ACHN (cell line): ENCODE results near the gene CDA.
A peak's percentile ranks its signal among the peaks of the same experiment; 100 is the strongest.

Experiments used
- DNase-seq: peaks from one replicate; pipeline ENCODE4 v3.0.0-alpha.2; 2015
- in situ Hi-C: cut with HindIII; loops from 2 replicates; pipeline ENCODE4 v1.10.0; 2017; ENCODE audit warnings: low sequenced_read_pairs, low pct_ligation_motif_present, low pct_unique_long_range_greater_than_20kb

CDA gene

DNA sequence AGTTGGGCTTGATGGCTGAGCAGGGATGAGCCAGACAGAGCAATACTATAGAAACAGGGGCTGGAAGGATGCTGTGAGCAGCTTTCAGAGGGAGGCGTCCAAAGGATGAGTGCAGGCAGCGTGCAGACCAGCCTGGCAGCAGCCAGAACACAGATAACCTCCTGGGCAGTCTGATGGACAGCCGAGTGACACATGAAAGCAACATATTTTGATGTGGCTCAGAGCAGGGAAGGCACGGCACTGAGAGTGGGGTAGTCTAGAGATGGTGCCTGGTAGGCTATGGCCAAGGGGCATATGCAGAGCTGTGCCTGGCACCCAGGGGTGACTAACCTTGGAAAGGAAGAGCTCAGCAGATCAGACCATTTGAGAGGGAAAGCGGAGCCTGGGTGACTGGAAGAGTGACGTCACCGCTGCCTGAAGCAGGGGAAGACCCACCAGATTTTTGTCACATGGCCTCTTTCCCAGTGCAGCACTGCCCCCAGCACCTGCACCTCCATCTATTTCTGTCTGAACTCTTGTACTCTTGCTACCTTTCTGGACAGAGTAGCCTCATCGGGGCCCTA lies 48.0 kb downstream of the CDA start:
- no peak for DNase-seq
- in situ Hi-C loops = no loop called here

DNA sequence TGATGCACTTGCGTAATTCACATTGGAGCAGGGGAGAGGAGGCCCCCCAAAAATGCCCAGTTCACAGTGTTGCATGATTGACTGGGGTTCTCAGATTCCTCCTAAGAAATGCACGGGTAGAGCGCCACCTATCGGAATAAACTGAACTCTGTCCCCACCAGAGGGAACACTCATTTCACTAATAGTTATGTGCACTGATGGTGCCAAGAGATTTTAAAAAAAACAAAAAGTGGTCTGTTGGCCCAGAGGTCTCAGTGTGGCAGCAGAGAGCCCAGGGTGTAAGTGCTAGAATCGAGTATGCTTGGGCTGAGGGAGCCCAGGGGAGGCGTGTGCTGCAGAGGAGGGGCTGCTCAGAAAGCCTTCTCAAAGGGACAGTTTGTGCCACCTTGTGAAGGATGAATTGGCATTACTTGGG lies 51.3 kb downstream of the CDA start:
- peak; percentile 54 for DNase-seq
- in situ Hi-C loops = no loop called here

- no peak for DNase-seq
- in situ Hi-C loops = no loop called here
These were observed 53.1 kb downstream of the CDA start for GRCh38 chr1:20641975-20642374.

DNA sequence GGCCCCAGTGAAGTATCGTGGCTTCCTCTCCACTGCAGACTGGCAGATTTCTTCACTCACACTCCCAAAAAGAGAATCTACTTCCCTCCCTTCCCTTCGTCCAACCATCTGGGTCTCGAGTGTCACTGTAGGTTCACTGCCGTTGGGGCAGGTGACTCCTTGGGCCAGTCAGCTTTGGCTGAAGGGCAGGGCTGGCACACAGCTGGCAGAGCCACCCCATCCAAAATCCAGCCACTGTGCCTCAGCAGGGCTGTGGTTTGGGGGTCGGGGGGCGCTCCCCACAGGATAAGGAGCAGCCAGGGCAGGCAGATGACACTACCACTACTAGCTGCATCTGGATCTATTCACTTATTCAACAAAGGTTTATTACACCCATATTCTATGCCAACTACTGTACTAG lies 54.2 kb downstream of the CDA start:
- DNase-seq = no peak
- in situ Hi-C loops = no loop called here

- in situ Hi-C loops = no loop called here
- no peak for DNase-seq
These were observed 55.5 kb downstream of the CDA start for GRCh38 chr1:20644416-20644815.

DNA sequence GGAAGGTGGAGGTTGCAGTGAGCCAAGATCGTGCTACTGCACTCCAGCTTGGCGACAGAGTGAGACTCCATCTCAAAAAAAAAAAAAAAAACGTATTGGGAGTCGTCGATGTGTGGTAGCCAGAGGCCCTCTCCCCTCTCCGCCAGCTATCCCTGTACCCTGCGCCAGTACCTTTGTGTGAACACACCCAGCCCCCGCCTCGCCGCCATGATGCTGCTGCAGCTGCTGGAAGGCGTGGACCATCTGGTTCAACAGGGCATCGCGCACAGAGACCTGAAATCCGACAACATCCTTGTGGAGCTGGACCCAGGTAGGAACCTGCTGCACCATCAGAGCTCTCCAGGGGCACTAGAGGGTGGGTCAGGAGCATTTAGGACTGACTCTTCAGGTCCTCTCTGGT lies 56.5 kb downstream of the CDA start:
- in situ Hi-C loops = no loop called here

GRCh38 chr1:20648438-20648837 lies 59.5 kb downstream of the CDA start:
- no peak for DNase-seq
- in situ Hi-C loops = no loop called here

More for the DNA sequence above, 56.5 kb downstream of the CDA start:
- DNase-seq = no peak

GRCh38 chr1:20648946-20649345 lies 60.0 kb downstream of the CDA start:
- in situ Hi-C loops = no loop called here
- DNase-seq = no peak

DNA sequence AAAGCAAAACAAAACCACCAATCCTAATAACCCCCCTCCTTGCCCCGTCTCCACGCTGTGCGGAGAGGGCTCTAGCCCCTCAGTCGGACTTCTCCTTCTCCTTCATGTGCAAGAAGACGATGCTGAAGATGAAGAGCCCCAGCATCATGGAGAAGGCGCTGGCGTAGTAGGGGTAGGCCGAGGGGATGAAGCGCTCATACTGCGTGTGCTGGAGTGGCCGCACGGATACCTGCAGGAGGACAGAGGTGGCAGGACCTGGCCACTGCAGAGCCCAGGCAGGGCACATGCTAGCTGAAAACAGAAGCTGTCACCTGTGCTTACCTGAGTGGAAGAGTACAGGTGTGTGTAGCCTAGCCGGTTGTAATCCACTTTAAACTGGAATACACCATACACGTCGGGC lies 63.4 kb downstream of the CDA start:
- in situ Hi-C loops = no loop called here
- no peak for DNase-seq

GRCh38 chr1:20654104-20654690 lies 65.3 kb downstream of the CDA start:
- no peak for DNase-seq
- in situ Hi-C loops = no loop called here

- in situ Hi-C loops = no loop called here
- no peak for DNase-seq
These were observed 68.1 kb downstream of the CDA start for GRCh38 chr1:20657024-20657423.

GRCh38 chr1:20658166-20658915 lies 69.4 kb downstream of the CDA start:
- in situ Hi-C loops = no loop called here
- no peak for DNase-seq

DNA sequence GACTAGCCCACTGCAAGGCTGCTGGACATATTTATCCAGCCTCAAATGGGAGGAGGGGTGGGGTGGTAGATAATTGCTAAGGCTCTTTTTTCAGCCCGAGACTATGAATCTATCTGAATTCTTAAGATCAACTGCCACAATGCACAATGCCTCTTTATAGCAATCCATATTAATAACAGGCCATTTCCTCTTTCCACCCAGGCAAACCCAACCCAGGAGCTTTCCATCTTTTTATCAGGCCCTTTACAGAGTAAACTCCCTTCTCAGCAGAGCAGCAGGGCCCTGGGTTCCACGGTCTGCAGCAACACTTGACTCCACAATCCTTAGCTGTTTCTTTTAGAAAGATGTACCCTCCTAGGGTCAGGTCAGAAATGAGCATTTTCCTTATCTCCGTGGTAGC lies 71.5 kb downstream of the CDA start:
- no peak for DNase-seq
- in situ Hi-C loops = no loop called here

DNA sequence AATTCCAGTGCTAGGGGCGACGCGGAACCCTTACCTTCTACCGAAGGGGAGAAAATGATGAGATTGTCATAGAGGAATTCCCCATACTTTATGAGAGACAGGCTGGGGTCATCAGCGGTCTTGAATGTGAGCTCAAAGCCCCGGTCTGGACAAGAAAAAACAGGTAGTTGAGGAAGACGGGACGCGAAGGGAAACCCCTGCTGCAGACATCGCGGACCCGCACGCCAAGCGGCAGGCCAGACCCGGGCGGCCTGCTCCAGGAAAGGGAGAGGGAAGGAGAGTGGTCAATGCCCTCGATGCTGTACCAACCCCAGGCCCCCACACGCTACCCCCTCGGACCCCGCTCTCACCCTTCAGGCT lies 71.9 kb downstream of the CDA start:
- in situ Hi-C loops = no loop called here
- peak; percentile 12 for DNase-seq

- in situ Hi-C loops = no loop called here
- DNase-seq = peak; percentile 96
These were observed 72.6 kb downstream of the CDA start, which contains the start of gene DDOST for GRCh38 chr1:20661207-20662109. TSS of gene DDOST (minus strand) at chr1:20661369. CDS start at chr1:20661350, 19 bp downstream.

DNA sequence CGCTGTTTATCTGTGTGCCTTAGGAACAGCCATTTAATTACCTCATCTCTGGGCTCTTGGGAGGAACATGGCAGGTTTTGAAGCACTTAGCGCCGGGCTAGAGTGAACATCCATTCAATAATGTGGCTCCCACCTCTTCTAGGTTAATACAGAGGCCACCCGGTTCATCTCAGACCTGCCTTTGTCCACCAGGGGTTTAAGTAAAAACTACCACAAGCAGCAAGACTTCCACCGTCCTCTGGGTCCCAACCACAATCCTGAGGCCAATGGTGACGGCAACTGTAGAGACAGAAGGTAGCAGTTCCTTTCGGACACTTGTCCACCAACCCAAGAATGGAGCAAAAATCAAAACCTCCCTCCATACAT lies 73.2 kb downstream of the CDA start:
- DNase-seq = no peak
- in situ Hi-C loops = no loop called here

DNA sequence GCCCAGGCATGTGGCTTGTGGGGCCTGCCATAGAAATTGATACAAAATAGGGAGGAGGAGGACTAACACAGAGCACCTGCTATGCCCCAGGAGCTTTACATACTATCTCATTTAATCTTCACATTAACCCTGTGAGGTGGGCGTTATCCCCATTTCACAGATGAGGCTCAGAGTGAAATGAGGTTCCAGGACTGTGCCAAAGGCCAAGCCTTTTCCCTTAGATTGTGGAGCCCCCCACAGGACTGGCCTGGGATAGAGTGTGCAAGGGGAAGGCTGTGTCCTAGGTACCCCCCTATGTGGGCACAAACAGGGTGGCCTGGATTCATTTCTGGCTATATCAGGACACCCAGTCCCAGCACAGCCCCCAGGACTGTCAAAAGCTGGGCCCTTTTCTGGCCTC lies 74.5 kb downstream of the CDA start:
- in situ Hi-C loops = no loop called here
- DNase-seq = no peak

DNA sequence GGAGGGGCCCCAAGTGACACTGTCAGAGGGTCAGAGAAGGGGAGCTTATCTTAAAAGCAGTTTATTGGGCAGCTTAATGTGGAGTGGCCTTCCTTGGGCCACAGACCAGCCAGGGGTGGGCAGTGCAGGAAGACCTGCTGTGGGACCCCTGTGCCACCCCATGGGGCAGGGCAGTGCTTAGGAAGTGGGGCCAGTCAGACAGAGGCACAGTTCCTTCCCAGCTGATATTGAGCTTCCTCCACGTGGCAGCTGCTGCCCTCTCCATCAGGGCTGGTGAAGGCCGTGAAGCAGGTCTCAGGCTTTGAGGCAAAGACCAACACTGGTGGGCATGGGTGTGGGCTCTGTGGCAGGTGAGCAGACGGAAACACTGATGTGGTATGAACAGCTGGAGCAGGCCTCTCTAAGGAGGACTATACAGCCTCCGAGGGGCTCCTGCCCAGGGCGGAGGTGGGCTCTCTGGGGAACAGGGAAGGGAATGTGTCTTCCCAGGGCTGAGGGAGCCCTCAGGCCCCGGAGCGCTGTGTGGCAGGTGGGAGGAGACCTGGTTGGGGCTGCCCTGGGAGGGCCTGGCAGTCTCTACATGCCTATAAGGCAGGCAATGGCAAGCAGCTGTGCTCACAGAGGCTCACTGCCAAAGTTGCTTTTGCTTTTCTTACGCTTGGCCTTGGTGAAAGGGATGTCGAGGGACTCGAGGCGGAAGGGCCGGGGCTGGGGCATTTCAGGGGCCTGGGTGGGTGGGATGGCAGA lies 75.2 kb downstream of the CDA start:
- in situ Hi-C loops = no loop called here
- DNase-seq = no peak

- DNase-seq = no peak
- in situ Hi-C loops = no loop called here
These were observed 76.8 kb downstream of the CDA start for GRCh38 chr1:20665726-20666125.
